Forelimb muscle (tissue), 1 donor: Measurements from ENCODE around the gene MDM1. TPM values are rescaled to one million over a fixed set of nuclear protein-coding genes. Genes with fewer than 3 reads are reported as not detected.
A peak's percentile ranks its signal among the peaks of the same experiment; 100 is the strongest.

Experiments used
- DNase-seq: peaks from one replicate; pipeline ENCODE4 v3.0.0-alpha.2; 2013; ENCODE audit warnings: low read depth
- polyA plus RNA-seq: library from polyadenylated mRNA; unstranded; fragments of 120-200 nt; gene quantifications from one replicate; pipeline ENCODE4 v1.2.1, GENCODE V29; 2013; ENCODE audit not compliant: insufficient read length

Gene MDM1
- polyA plus RNA-seq = 14.8 TPM

- peak; percentile 97 for DNase-seq
Observed at GRCh38 chr12:68331869-68332727, at the start of gene MDM1. Gene MDM1, minus strand, starts transcription at chr12:68332362. Its CDS starts 117 bp downstream, at chr12:68332245.

- no peak for DNase-seq
Observed at GRCh38 chr12:68381476-68382219, 49.5 kb upstream of the MDM1 start.

- DNase-seq = peak; percentile 49
Observed at GRCh38 chr12:68378872-68379606, 46.9 kb upstream of the MDM1 start.

GRCh38 chr12:68377881-68378280 is 45.7 kb upstream of the MDM1 start:
- no peak for DNase-seq

- no peak for DNase-seq
Observed at GRCh38 chr12:68376901-68377300, 44.7 kb upstream of the MDM1 start.

- DNase-seq = no peak
Observed at GRCh38 chr12:68375756-68376695, 43.9 kb upstream of the MDM1 start.

GRCh38 chr12:68374307-68374982 is 42.3 kb upstream of the MDM1 start:
- no peak for DNase-seq

GRCh38 chr12:68370667-68371066 is 38.5 kb upstream of the MDM1 start:
- no peak for DNase-seq

- no peak for DNase-seq
Observed at GRCh38 chr12:68370006-68370590, 37.9 kb upstream of the MDM1 start.

- DNase-seq = no peak
Observed at GRCh38 chr12:68368327-68368726, 36.2 kb upstream of the MDM1 start.

GRCh38 chr12:68367903-68368302 is 35.7 kb upstream of the MDM1 start:
- DNase-seq = no peak

- DNase-seq = no peak
Observed at GRCh38 chr12:68367116-68367515, 35.0 kb upstream of the MDM1 start.

- DNase-seq = peak; percentile 47
Observed at GRCh38 chr12:68364893-68365725, 32.9 kb upstream of the MDM1 start.

GRCh38 chr12:68364328-68364727 is 32.2 kb upstream of the MDM1 start:
- no peak for DNase-seq

- DNase-seq = no peak
Observed at GRCh38 chr12:68361953-68362352, 29.8 kb upstream of the MDM1 start.

GRCh38 chr12:68359674-68360073 is 27.5 kb upstream of the MDM1 start:
- no peak for DNase-seq

- DNase-seq = peak; percentile 54
Observed at GRCh38 chr12:68358532-68359485, 26.6 kb upstream of the MDM1 start.

GRCh38 chr12:68356986-68357385 is 24.8 kb upstream of the MDM1 start:
- DNase-seq = no peak
